WERI-Rb-1 (cell line): Measurements from ENCODE around the gene SRPK2.

Source experiments
- DNase-seq: peaks from one replicate; pipeline ENCODE4 v3.0.0-alpha.2; 2020
- H3K27ac ChIP-seq: fragments of 250-450 bp; sonication (Bioruptor Pico); 2 replicates; pipeline ENCODE4 v1.5.1; 2020; ENCODE audit warnings: mild to moderate bottlenecking, moderate library complexity
- H3K27me3 ChIP-seq: fragments of 250-450 bp; sonication (Bioruptor Pico); 2 replicates; pipeline ENCODE4 v1.5.1; 2021; ENCODE audit warnings: mild to moderate bottlenecking, low read depth, moderate library complexity; ENCODE audit not compliant: insufficient read depth, severe bottlenecking
- H3K36me3 ChIP-seq: fragments of 250-450 bp; sonication (Bioruptor Pico); 2 replicates; pipeline ENCODE4 v1.5.1; 2020; ENCODE audit warnings: mild to moderate bottlenecking, moderate library complexity
- H3K4me3 ChIP-seq: 2 replicates; pipeline ENCODE4 v1.5.1; 2011; ENCODE audit warnings: low read depth, mild to moderate bottlenecking, control low read depth, low read length
- H3K9me3 ChIP-seq: fragments of 250-450 bp; sonication (Bioruptor Pico); 2 replicates; pipeline ENCODE4 v1.5.1; 2021; ENCODE audit warnings: mild to moderate bottlenecking, moderate library complexity; ENCODE audit not compliant: severe bottlenecking
- CTCF ChIP-seq: IDR thresholded peaks from 2 replicates; pipeline ENCODE4 v1.5.1; 2011; ENCODE audit warnings: low read depth, mild to moderate bottlenecking, control low read depth, inconsistent platforms, low read length

The SRPK2 gene

GRCh38 chr7:105133986-105134655, 254.6 kb downstream of the SRPK2 start:
- Histone ChIP-seq H3K27ac (no peak overlapping the region), H3K9me3 (no peaks in the 10 kb centered on the region), H3K36me3 (peaks cover 33% of the 10 kb centered on the region), H3K4me3 (no peak overlapping the region), H3K27me3 (no peaks in the 10 kb centered on the region)
- DNase-seq = no peak
- TF ChIP-seq CTCF = no peak

GRCh38 chr7:105133358-105133757, 255.4 kb downstream of the SRPK2 start:
- H3K4me3 ChIP-seq = no peak overlapping the region
- no peak for DNase-seq
- H3K27ac ChIP-seq = no peak overlapping the region
- no peak for TF ChIP-seq CTCF
- no peaks in the 10 kb centered on the region for H3K9me3 ChIP-seq
- peaks cover 27% of the 10 kb centered on the region for H3K36me3 ChIP-seq
- no peaks in the 10 kb centered on the region for H3K27me3 ChIP-seq

GRCh38 chr7:105132835-105133234, 255.9 kb downstream of the SRPK2 start:
- no peak for TF ChIP-seq CTCF
- no peaks in the 10 kb centered on the region for H3K27me3 ChIP-seq
- peaks cover 25% of the 10 kb centered on the region for H3K36me3 ChIP-seq
- H3K27ac ChIP-seq = no peak overlapping the region
- no peak for DNase-seq
- H3K4me3 ChIP-seq = no peak overlapping the region
- no peaks in the 10 kb centered on the region for H3K9me3 ChIP-seq

GRCh38 chr7:105132335-105132734, 256.4 kb downstream of the SRPK2 start:
- Histone ChIP-seq H3K27me3 (no peaks in the 10 kb centered on the region), H3K9me3 (no peaks in the 10 kb centered on the region), H3K36me3 (peaks cover 25% of the 10 kb centered on the region), H3K27ac (no peak overlapping the region), H3K4me3 (no peak overlapping the region)
- no peak for TF ChIP-seq CTCF
- no peak for DNase-seq

GRCh38 chr7:105131890-105132289, 256.8 kb downstream of the SRPK2 start:
- DNase-seq = no peak
- no peak overlapping the region for H3K4me3 ChIP-seq
- no peaks in the 10 kb centered on the region for H3K9me3 ChIP-seq
- peaks cover 29% of the 10 kb centered on the region for H3K36me3 ChIP-seq
- H3K27me3 ChIP-seq = no peaks in the 10 kb centered on the region
- no peak for TF ChIP-seq CTCF
- no peak overlapping the region for H3K27ac ChIP-seq

- no peak for TF ChIP-seq CTCF
- no peak for DNase-seq
- H3K36me3 ChIP-seq = peaks cover 28% of the 10 kb centered on the region
- no peaks in the 10 kb centered on the region for H3K9me3 ChIP-seq
- no peak overlapping the region for H3K27ac ChIP-seq
- H3K27me3 ChIP-seq = no peaks in the 10 kb centered on the region
- no peak overlapping the region for H3K4me3 ChIP-seq
Observed at GRCh38 chr7:105131033-105131656, 257.6 kb downstream of the SRPK2 start.
